Omental fat pad (tissue), 4 donors: Measurements from ENCODE around the gene DCST1. TPM values are rescaled to one million over a fixed set of nuclear protein-coding genes. Genes with fewer than 3 reads are reported as not detected.
A peak's percentile ranks its signal among the peaks of the same experiment; 100 is the strongest.

Source experiments
- ATAC-seq: fragments of 150-250 bp; one replicate; pipeline ENCODE4 v1.9.1; 2016; ENCODE audit warnings: mild to moderate bottlenecking, moderate library complexity; ENCODE audit not compliant: low FRiP score
- DNase-seq: peaks from one replicate; pipeline ENCODE4 v3.0.0-alpha.2; 2019; ENCODE audit warnings: low spot score
- total RNA-seq, 4 donors: library from RNA; depleted of rRNA; stranded (reverse); fragments of >200 nt; gene quantifications; one replicate each; pipeline ENCODE4 v1.1.0, GENCODE V29; 2016
- TF ChIP-seq, protein P1 (sequence below), 3 donors: fragments of 450-650 bp; IDR thresholded peaks; one replicate each; pipeline ENCODE4 v1.5.1; 2016 to 2017; ENCODE audit warnings: antibody characterized with exemption in 3 of 3, mild to moderate bottlenecking in 3 of 3, moderate library complexity in 2 of 3

The DCST1 gene
- total RNA-seq, 4 donors from 2014 or later = not detected

DNA sequence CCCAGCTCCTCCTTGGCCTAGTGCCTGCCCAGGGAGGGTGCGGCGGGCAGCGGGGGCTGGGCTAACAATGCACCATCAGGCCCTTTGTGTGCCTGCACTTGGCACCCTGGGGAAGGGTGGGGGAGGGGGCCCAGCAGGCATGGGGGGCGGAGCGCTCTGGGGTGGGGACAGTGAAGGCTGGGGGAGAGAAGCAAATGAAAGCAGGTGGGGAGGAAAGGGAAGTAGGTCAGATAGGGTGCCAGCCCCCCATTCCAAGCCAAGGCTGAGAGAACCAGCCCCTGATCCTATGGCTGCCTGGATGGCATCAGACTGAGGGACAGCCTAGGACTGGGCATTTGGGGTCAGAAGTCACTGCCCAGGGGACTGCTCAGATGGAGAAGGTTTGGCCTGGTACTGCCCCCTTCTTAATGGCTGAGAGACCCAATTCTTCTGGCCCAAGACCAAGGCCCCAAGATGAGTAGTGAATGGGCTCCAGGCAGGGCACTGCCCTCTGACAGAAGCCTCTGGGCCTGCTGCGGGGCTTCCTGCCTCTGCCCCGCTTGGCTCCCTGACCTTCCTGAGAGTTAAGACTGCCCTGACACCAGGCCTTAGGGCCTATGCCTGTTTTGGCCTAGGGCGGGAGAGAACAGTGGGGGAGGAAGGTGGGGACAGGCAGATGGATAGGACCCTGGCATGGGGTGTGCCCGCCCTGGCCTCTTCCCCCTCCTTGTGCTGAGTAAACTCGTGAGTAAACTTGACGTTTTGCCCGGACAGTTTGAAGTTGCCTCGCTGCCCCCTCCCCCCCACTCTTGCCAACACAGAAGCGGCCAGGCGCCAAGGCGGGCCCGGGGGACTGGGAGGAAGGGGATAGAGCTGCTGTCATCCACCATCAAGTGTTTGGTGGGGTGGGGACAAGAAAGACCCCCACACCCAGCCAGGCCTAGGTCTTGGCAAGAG is 28.3 kb upstream of the DCST1 start:
- DNase-seq (no peak), ATAC-seq (peak; percentile 7)
- TF ChIP-seq, protein P1, sequence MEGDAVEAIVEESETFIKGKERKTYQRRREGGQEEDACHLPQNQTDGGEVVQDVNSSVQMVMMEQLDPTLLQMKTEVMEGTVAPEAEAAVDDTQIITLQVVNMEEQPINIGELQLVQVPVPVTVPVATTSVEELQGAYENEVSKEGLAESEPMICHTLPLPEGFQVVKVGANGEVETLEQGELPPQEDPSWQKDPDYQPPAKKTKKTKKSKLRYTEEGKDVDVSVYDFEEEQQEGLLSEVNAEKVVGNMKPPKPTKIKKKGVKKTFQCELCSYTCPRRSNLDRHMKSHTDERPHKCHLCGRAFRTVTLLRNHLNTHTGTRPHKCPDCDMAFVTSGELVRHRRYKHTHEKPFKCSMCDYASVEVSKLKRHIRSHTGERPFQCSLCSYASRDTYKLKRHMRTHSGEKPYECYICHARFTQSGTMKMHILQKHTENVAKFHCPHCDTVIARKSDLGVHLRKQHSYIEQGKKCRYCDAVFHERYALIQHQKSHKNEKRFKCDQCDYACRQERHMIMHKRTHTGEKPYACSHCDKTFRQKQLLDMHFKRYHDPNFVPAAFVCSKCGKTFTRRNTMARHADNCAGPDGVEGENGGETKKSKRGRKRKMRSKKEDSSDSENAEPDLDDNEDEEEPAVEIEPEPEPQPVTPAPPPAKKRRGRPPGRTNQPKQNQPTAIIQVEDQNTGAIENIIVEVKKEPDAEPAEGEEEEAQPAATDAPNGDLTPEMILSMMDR (IDR thresholded peaks at IDR 0.05) = no peak

DNA sequence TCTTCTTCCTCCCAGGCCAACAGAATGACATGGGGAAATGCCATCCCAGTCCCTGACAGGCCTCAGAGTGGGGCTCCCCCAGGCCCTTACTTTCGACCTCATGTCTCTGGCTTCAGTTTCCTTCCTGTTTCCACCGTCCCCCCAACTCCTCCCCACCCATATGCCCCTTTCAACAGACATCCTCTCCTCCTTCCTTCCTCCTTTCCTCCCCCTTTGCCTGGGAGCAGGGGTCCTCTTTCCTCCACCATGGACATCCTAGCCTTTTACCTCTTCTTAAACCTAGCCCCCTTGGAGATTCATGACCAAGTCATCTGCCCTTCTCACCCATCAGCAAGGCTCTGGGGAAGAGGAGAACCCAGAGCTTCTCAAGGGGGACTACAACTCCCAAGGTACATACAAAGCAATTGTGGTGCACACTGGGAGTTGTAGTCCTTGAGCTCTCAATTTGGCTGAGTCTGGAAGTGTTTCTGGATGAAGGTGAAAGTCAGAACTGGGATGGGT is 27.0 kb upstream of the DCST1 start:
- TF ChIP-seq, protein P1 (IDR thresholded peaks at IDR 0.05) = no peak
- no peak for DNase-seq

DNA sequence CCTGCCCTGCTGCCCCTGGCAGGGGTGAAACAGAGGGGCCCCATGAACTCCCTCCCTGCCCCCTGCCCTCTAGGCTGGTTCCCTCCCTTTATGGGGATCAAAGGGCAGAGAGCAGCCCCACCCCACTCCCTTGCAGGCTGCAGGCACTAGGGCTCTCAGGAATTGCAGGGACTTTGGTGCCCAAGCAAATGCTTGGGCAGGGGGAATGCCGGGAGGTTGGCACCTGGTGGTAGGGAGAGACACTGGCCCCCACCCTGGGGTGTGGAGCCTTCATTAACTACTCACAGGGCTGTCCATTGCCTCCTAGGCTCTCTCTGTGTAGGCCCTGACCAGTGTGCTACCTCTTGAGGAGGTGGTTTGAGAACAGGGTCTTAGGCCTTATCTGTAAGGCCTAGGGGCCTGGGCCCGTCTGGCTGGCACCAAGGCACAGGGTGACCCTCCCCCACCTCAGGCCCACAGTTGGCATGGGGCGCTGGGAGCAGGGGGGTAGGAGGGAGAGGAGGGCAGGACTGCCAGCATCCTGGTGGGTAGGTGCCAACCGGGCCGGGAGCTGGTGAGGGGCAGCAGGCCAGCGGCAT is 26.3 kb upstream of the DCST1 start:
- TF ChIP-seq, protein P1 (IDR thresholded peaks at IDR 0.05) = no peak
- DNase-seq (no peak), ATAC-seq (no peak)

More for the DNA sequence above, 27.0 kb upstream of the DCST1 start:
- ATAC-seq = no peak

DNA sequence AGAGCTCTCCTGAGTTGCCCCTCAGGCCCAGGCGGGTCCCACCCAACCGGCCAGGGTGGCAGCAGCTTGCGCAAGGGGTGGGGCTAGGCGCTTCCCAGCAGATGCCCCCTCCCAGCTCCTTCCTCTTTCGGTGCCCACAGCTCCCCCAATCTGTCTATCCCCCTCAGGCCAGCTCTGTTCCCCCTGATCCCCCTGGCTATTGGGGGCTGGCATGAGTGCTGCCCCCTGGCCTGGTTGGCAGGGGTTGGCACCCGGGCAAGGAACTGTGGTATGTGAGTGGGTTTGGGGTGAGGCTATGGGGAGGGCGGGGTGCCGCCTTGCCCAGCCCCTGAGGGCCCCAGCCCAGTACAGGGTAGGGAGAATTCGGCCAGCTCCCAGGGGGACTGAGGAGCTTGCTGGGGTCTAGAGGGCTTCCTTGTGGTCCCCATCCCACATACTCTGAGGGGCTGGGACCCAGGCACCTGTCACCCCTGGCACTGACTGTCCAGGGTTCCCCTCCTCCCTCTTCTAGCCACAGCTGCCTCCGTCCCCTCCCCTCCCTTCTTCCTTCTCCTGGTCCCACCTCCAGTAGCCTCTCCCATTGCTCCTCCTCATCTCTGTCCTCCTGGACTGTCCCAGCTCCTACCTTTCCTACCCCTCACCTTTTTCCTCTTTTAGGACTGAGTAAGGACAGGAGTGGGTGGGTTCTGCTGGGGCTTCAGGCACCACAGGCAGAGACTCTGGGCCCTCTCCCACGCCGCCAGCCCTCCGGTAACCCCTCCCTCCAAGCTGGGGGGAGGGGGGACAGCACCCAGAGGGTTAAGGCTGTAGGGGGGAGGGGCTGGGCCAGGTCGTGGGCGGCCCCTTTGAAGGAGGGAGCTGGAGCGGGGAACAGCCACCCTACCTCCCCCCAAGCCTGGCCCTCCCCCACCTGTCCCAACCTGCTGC is 25.3 kb upstream of the DCST1 start:
- no peak for ATAC-seq
- TF ChIP-seq, protein P1 (IDR thresholded peaks at IDR 0.05) = no peak
- no peak for DNase-seq

DNA sequence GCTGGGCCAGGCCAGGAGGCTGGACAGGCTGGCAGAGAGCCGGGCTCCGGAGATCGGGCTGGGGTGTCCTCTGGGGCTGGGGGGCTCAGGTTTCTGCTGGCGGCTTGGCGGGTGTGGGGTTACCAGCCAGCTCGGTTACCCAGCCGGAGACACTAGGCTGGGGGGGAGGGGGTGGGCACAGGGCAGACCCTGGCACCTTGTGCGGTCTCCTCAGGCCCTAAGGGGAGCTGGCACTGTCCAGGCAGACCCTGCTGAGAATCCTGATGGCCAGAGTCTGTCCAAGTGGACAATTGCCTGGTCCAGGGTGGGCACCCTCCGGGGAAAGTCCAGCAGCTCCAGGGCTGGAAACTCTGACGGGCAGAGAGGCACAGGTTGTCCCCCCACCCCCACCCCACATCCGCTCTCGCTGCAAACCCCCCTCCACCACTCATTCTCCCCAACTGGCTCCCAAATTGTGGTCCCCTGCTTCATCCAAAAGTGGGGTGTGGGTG is 24.4 kb upstream of the DCST1 start:
- TF ChIP-seq, protein P1 (IDR thresholded peaks at IDR 0.05) = no peak
- ATAC-seq = no peak
- DNase-seq = no peak

DNA sequence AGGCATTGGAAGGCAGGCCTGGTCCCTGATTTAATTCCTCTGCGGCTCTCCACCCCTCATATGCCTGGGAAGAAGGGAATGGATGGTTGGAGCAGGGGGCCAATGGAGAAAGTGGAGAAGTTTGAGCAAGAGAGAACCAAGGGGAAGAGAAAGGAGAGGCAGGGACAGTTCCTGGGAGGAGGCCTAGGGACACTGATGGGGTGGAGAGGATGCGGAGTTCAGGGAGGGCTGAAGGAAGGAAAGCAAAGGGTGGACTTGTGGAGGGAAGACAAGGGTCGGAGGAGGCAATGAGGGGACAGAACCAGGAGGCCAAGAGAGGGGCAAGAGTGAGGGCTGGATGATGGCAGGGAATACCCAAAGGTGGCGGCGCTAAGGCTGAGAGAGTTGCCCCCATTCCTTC is 23.9 kb upstream of the DCST1 start:
- DNase-seq (no peak), ATAC-seq (no peak)
- TF ChIP-seq, protein P1 (IDR thresholded peaks at IDR 0.05) = no peak
